ENCODE measurements around the gene LRRC1.

GRCh38 chr6:53792973-53793317 lies 1.9 kb upstream of the LRRC1 start:
- no peak for TF ChIP-seq ZNF274 (IDR thresholded peaks at IDR 0.05; ENCODE audit: low read depth, low read length)
- TF ChIP-seq SUZ12 (IDR thresholded peaks at IDR 0.05; ENCODE audit: extremely low read depth, insufficient read depth, insufficient read length): no peak

Data from NT2/D1 (cell line).